ENCODE measurements around the gene OCA2. TPM values are rescaled to one million over a fixed set of nuclear protein-coding genes. Genes with fewer than 3 reads are reported as not detected.
"Not testable (repeated sequence)": the region's sequence is repeated elsewhere in the genome, so short reads cannot be mapped to it uniquely, and the experiment has no call there.

Gene OCA2
- total and polyA plus RNA-seq, 4 donors: 0.49 to 23.0 (median 2.3) TPM

GRCh38 chr15:27955087-27955486 is 144.0 kb downstream of the OCA2 start:
- ATAC-seq (ENCODE audit: insufficient read depth, low FRiP score) (no peak), DNase-seq (peak in 1 of 3 donors; percentile 10)
- 96 to 97% methylated on average over 10 of the region's 10 CpGs for WGBS, 2 donors
- Histone ChIP-seq H3K36me3 (ENCODE audit: control insufficient read depth in 4 of 4, insufficient read depth in 4 of 4, low read length in 4 of 4) (peaks cover 0 to 9% (median 0%) of the 10 kb centered on the region in 4 donors), H3K4me1 (ENCODE audit: control insufficient read depth in 5 of 5, insufficient read depth in 5 of 5, low read length in 5 of 5) (peaks cover 0 to 15% (median 0%) of the 10 kb centered on the region in 5 donors), H3K27me3 (ENCODE audit: control insufficient read depth in 3 of 3, insufficient read depth in 3 of 3, low read length in 2 of 3) (no peaks in the 10 kb centered on the region), H3K9ac (ENCODE audit: insufficient read depth in 1 of 2, low read length in 2 of 2) (no peak overlapping the region), H3K4me3 (no peak overlapping the region), H3K9me3 (ENCODE audit: control insufficient read depth in 4 of 4, insufficient read depth in 3 of 4, low read length in 3 of 4) (peaks cover 0 to 6% (median 0%) of the 10 kb centered on the region in 4 donors), H3K27ac (ENCODE audit: low read depth in 1 of 2, low read length in 1 of 2) (no peak overlapping the region)
- no peak for TF ChIP-seq CTCF (IDR thresholded peaks at IDR 0.05; ENCODE audit: control extremely low read depth, extremely low read depth)

- H3K27me3 ChIP-seq (ENCODE audit: control insufficient read depth in 3 of 3, insufficient read depth in 3 of 3, low read length in 2 of 3); H3K36me3 ChIP-seq (ENCODE audit: control insufficient read depth in 4 of 4, insufficient read depth in 4 of 4, low read length in 4 of 4); H3K9ac ChIP-seq (ENCODE audit: insufficient read depth in 1 of 2, low read length in 2 of 2); DNase-seq; H3K27ac ChIP-seq (ENCODE audit: low read depth in 1 of 2, low read length in 1 of 2); ATAC-seq (ENCODE audit: insufficient read depth, low FRiP score); H3K4me3 ChIP-seq; H3K9me3 ChIP-seq (ENCODE audit: control insufficient read depth in 4 of 4, insufficient read depth in 3 of 4, low read length in 3 of 4): not testable (repeated sequence)
- peaks cover 0 to 15% (median 0%) of the 10 kb centered on the region in 5 donors for H3K4me1 ChIP-seq (ENCODE audit: control insufficient read depth in 5 of 5, insufficient read depth in 5 of 5, low read length in 5 of 5)
- WGBS, 2 donors: 92 to 93% methylated on average over 6 of the region's 6 CpGs
Observed at GRCh38 chr15:27952593-27952992, 146.5 kb downstream of the OCA2 start.

GRCh38 chr15:27951191-27951890 is 147.8 kb downstream of the OCA2 start:
- 87 to 94% methylated on average over 13 of the region's 13 CpGs for WGBS, 2 donors
- H3K4me3 ChIP-seq: no peak overlapping the region

More at GRCh38 chr15:27951191-27951890, 147.8 kb downstream of the OCA2 start:
- DNase-seq (no peak), ATAC-seq (ENCODE audit: insufficient read depth, low FRiP score) (no peak)
- H3K27me3 ChIP-seq (ENCODE audit: control insufficient read depth in 3 of 3, insufficient read depth in 3 of 3, low read length in 2 of 3): no peaks in the 10 kb centered on the region
- peaks cover 0 to 9% (median 0%) of the 10 kb centered on the region in 4 donors for H3K36me3 ChIP-seq (ENCODE audit: control insufficient read depth in 4 of 4, insufficient read depth in 4 of 4, low read length in 4 of 4)
- no peak overlapping the region for H3K27ac ChIP-seq (ENCODE audit: low read depth in 1 of 2, low read length in 1 of 2)
- H3K9me3 ChIP-seq (ENCODE audit: control insufficient read depth in 4 of 4, insufficient read depth in 3 of 4, low read length in 3 of 4): peaks cover 0 to 2% (median 0%) of the 10 kb centered on the region in 4 donors
- TF ChIP-seq CTCF (IDR thresholded peaks at IDR 0.05; ENCODE audit: control extremely low read depth, extremely low read depth): no peak
- H3K4me1 ChIP-seq (ENCODE audit: control insufficient read depth in 5 of 5, insufficient read depth in 5 of 5, low read length in 5 of 5): peaks cover 0 to 15% (median 0%) of the 10 kb centered on the region in 5 donors
- no peak overlapping the region for H3K9ac ChIP-seq (ENCODE audit: insufficient read depth in 1 of 2, low read length in 2 of 2)

Data from lung (tissue), 12 donors.